ENCODE data around the gene PI4KA. TPM values are rescaled to one million over a fixed set of nuclear protein-coding genes. Genes with fewer than 3 reads are reported as not detected.
"Not testable (repeated sequence)": the region's sequence is repeated elsewhere in the genome, so short reads cannot be mapped to it uniquely, and the experiment has no call there.

The PI4KA gene
- total and polyA plus RNA-seq, 3 experiments from 2014 or later, result 64.9 to 65.8 (median 65.5) TPM

GRCh38 chr22:20847318-20847822, 11.2 kb downstream of the PI4KA start:
- no peak for DNase-seq
- no peaks in the 10 kb centered on the region for H3K36me3 ChIP-seq (ENCODE audit: insufficient read depth, low read length)
- Mint-ChIP-seq H3K27me3 (no peaks in the 10 kb centered on the region), H3K9me3 (no peaks in the 10 kb centered on the region), H3K36me3 (peaks cover 0 to 1% (median 1%) of the 10 kb centered on the region in 3 donors), H3K4me1 (peaks cover 40 to 60% (median 47%) of the 10 kb centered on the region in 3 donors), H3K4me3 (no peak overlapping the region), H3K27ac (peak overlapping the region in 1 of 8 donors; percentile 50)
- H3K9me3 ChIP-seq (ENCODE audit: low read length), result no peaks in the 10 kb centered on the region
- no peak overlapping the region for H3K4me3 ChIP-seq (ENCODE audit: low read length)
- H3K27me3 ChIP-seq (ENCODE audit: insufficient read depth, low read length, poor library complexity, severe bottlenecking), result no peaks in the 10 kb centered on the region
- ChIA-PET POLR2A (interaction anchor here (0.7 kb wide), 1 partner anchor 9 kb away, joined by 6 read pairs; no protein-coding TSS in a partner anchor), CTCF (no interaction called here)
- H3K4me1 ChIP-seq (ENCODE audit: insufficient read depth, low read length), result peaks cover 11% of the 10 kb centered on the region
- H3K27ac ChIP-seq (ENCODE audit: low read depth, low read length), result no peak overlapping the region

GRCh38 chr22:20844055-20845037, 14.3 kb downstream of the PI4KA start:
- Histone ChIP-seq H3K4me3 (ENCODE audit: low read length) (no peak overlapping the region), H3K9me3 (ENCODE audit: low read length) (no peaks in the 10 kb centered on the region), H3K27ac (ENCODE audit: low read depth, low read length) (no peak overlapping the region), H3K4me1 (ENCODE audit: insufficient read depth, low read length) (peaks cover 22% of the 10 kb centered on the region), H3K36me3 (ENCODE audit: insufficient read depth, low read length) (no peaks in the 10 kb centered on the region), H3K27me3 (ENCODE audit: insufficient read depth, low read length, poor library complexity, severe bottlenecking) (no peaks in the 10 kb centered on the region)
- H3K27ac Mint-ChIP-seq, result peak overlapping the region in 3 of 8 donors; percentile 2 to 18 (median 4)
- H3K27me3 Mint-ChIP-seq, result no peaks in the 10 kb centered on the region
- no peak overlapping the region for H3K4me3 Mint-ChIP-seq
- peaks cover 0 to 3% (median 1%) of the 10 kb centered on the region in 3 donors for H3K36me3 Mint-ChIP-seq
- POLR2A ChIA-PET, result no interaction called here
- DNase-seq, result no peak
- CTCF ChIA-PET, result no interaction called here
- peaks cover 58 to 77% (median 58%) of the 10 kb centered on the region in 3 donors for H3K4me1 Mint-ChIP-seq
- no peaks in the 10 kb centered on the region for H3K9me3 Mint-ChIP-seq

GRCh38 chr22:20843501-20843900, 15.1 kb downstream of the PI4KA start:
- H3K4me1 ChIP-seq (ENCODE audit: insufficient read depth, low read length), result peaks cover 22% of the 10 kb centered on the region
- no peak for DNase-seq
- H3K9me3 Mint-ChIP-seq, result no peaks in the 10 kb centered on the region
- H3K9me3 ChIP-seq (ENCODE audit: low read length), result no peaks in the 10 kb centered on the region
- no peak overlapping the region for H3K4me3 Mint-ChIP-seq
- ChIA-PET CTCF (no interaction called here), POLR2A (no interaction called here)
- peaks cover 0 to 2% (median 1%) of the 10 kb centered on the region in 3 donors for H3K36me3 Mint-ChIP-seq
- H3K27ac Mint-ChIP-seq, result peak overlapping the region in 2 of 8 donors; percentile 2 to 19
- H3K36me3 ChIP-seq (ENCODE audit: insufficient read depth, low read length), result no peaks in the 10 kb centered on the region
- peaks cover 51 to 74% (median 57%) of the 10 kb centered on the region in 3 donors for H3K4me1 Mint-ChIP-seq
- H3K4me3 ChIP-seq (ENCODE audit: low read length), result no peak overlapping the region
- no peaks in the 10 kb centered on the region for H3K27me3 ChIP-seq (ENCODE audit: insufficient read depth, low read length, poor library complexity, severe bottlenecking)
- H3K27me3 Mint-ChIP-seq, result no peaks in the 10 kb centered on the region
- no peak overlapping the region for H3K27ac ChIP-seq (ENCODE audit: low read depth, low read length)

- H3K36me3 Mint-ChIP-seq, result peaks cover 0 to 6% (median 2%) of the 10 kb centered on the region in 3 donors
- CTCF ChIA-PET, result no interaction called here
- Histone ChIP-seq H3K4me3 (ENCODE audit: low read length) (no peak overlapping the region), H3K27ac (ENCODE audit: low read depth, low read length) (no peak overlapping the region), H3K9me3 (ENCODE audit: low read length) (no peaks in the 10 kb centered on the region), H3K36me3 (ENCODE audit: insufficient read depth, low read length) (no peaks in the 10 kb centered on the region), H3K4me1 (ENCODE audit: insufficient read depth, low read length) (peaks cover 22% of the 10 kb centered on the region), H3K27me3 (ENCODE audit: insufficient read depth, low read length, poor library complexity, severe bottlenecking) (no peaks in the 10 kb centered on the region)
- POLR2A ChIA-PET, result interaction anchor here (0.6 kb wide), 1 partner anchor 31 kb away, joined by 3 read pairs; no protein-coding TSS in a partner anchor
- H3K27ac Mint-ChIP-seq, result peak overlapping the region in 5 of 8 donors; percentile 17 to 52 (median 31)
- no peak for DNase-seq
- peaks cover 53 to 75% (median 60%) of the 10 kb centered on the region in 3 donors for H3K4me1 Mint-ChIP-seq
- no peaks in the 10 kb centered on the region for H3K27me3 Mint-ChIP-seq
- H3K4me3 Mint-ChIP-seq, result peak overlapping the region in 3 of 7 donors; percentile 3 to 77 (median 4)
- no peaks in the 10 kb centered on the region for H3K9me3 Mint-ChIP-seq
Observed at GRCh38 chr22:20840646-20841371, 17.8 kb downstream of the PI4KA start.

- Mint-ChIP-seq H3K36me3 (peaks cover 0 to 6% (median 2%) of the 10 kb centered on the region in 3 donors), H3K9me3 (no peaks in the 10 kb centered on the region), H3K27me3 (no peaks in the 10 kb centered on the region), H3K4me3 (peak overlapping the region in 1 of 7 donors; percentile 3), H3K4me1 (peaks cover 45 to 68% (median 55%) of the 10 kb centered on the region in 3 donors), H3K27ac (peak overlapping the region in 5 of 8 donors; percentile 17 to 38 (median 31))
- Histone ChIP-seq H3K27me3 (ENCODE audit: insufficient read depth, low read length, poor library complexity, severe bottlenecking) (no peaks in the 10 kb centered on the region), H3K4me3 (ENCODE audit: low read length) (no peak overlapping the region), H3K36me3 (ENCODE audit: insufficient read depth, low read length) (no peaks in the 10 kb centered on the region), H3K4me1 (ENCODE audit: insufficient read depth, low read length) (peaks cover 16% of the 10 kb centered on the region), H3K9me3 (ENCODE audit: low read length) (no peaks in the 10 kb centered on the region), H3K27ac (ENCODE audit: low read depth, low read length) (no peak overlapping the region)
- CTCF ChIA-PET, result no interaction called here
- no peak for DNase-seq
- POLR2A ChIA-PET, result interaction anchor here (0.6 kb wide), 1 partner anchor 31 kb away, joined by 3 read pairs; no protein-coding TSS in a partner anchor
Observed at GRCh38 chr22:20839837-20840645, 18.6 kb downstream of the PI4KA start.

- H3K4me3 ChIP-seq (ENCODE audit: low read length); H3K27me3 ChIP-seq (ENCODE audit: insufficient read depth, low read length, poor library complexity, severe bottlenecking); H3K36me3 ChIP-seq (ENCODE audit: insufficient read depth, low read length); H3K4me3 Mint-ChIP-seq; H3K27ac Mint-ChIP-seq; H3K27me3 Mint-ChIP-seq; H3K27ac ChIP-seq (ENCODE audit: low read depth, low read length); H3K9me3 ChIP-seq (ENCODE audit: low read length); DNase-seq; H3K9me3 Mint-ChIP-seq; CTCF ChIA-PET; POLR2A ChIA-PET: not testable (repeated sequence)
- H3K36me3 Mint-ChIP-seq, result peaks cover 0 to 12% (median 2%) of the 10 kb centered on the region in 3 donors
- peaks cover 38 to 61% (median 50%) of the 10 kb centered on the region in 3 donors for H3K4me1 Mint-ChIP-seq
- H3K4me1 ChIP-seq (ENCODE audit: insufficient read depth, low read length), result peaks cover 16% of the 10 kb centered on the region
Observed at GRCh38 chr22:20839354-20839753, 19.3 kb downstream of the PI4KA start.

- DNase-seq, result no peak
- Mint-ChIP-seq H3K27me3 (no peaks in the 10 kb centered on the region), H3K4me3 (no peak overlapping the region), H3K4me1 (peaks cover 30 to 45% (median 38%) of the 10 kb centered on the region in 3 donors), H3K27ac (no peak overlapping the region), H3K36me3 (peaks cover 0 to 29% (median 5%) of the 10 kb centered on the region in 3 donors), H3K9me3 (no peaks in the 10 kb centered on the region)
- peaks cover 16% of the 10 kb centered on the region for H3K36me3 ChIP-seq (ENCODE audit: insufficient read depth, low read length)
- H3K27me3 ChIP-seq (ENCODE audit: insufficient read depth, low read length, poor library complexity, severe bottlenecking), result no peaks in the 10 kb centered on the region
- POLR2A ChIA-PET, result interaction anchor here (0.6 kb wide), 2 partner anchors 10 to 471 kb away, joined by 5 to 6 read pairs; no protein-coding TSS in a partner anchor
- H3K27ac ChIP-seq (ENCODE audit: low read depth, low read length), result no peak overlapping the region
- CTCF ChIA-PET, result no interaction called here
- no peaks in the 10 kb centered on the region for H3K9me3 ChIP-seq (ENCODE audit: low read length)
- no peak overlapping the region for H3K4me3 ChIP-seq (ENCODE audit: low read length)
- H3K4me1 ChIP-seq (ENCODE audit: insufficient read depth, low read length), result peaks cover 16% of the 10 kb centered on the region
Observed at GRCh38 chr22:20836987-20837823, 21.4 kb downstream of the PI4KA start.

Measured in CD8-positive, alpha-beta memory T cell (primary cell).